Gastroesophageal sphincter (tissue), 3 donors: ENCODE measurements around the gene C1orf35.

Source experiments
- CTCF ChIP-seq, 4 experiments: fragments of 200-600 bp in 2 of 4; fragments of 450-650 bp in 2 of 4; sonication (generic) in 1 of 4; IDR thresholded peaks; one replicate each; pipeline ENCODE4 v1.5.1; 2017 to 2019; ENCODE audit warnings: antibody characterized with exemption in 4 of 4, mild to moderate bottlenecking in 2 of 4, moderate library complexity in 2 of 4
- POLR2A ChIP-seq, 2 donors: fragments of 450-650 bp; IDR thresholded peaks; one replicate each; pipeline ENCODE4 v1.6.1; 2017; ENCODE audit warnings: antibody characterized with exemption in 2 of 2, mild to moderate bottlenecking in 2 of 2, moderate library complexity in 1 of 2

DNA sequence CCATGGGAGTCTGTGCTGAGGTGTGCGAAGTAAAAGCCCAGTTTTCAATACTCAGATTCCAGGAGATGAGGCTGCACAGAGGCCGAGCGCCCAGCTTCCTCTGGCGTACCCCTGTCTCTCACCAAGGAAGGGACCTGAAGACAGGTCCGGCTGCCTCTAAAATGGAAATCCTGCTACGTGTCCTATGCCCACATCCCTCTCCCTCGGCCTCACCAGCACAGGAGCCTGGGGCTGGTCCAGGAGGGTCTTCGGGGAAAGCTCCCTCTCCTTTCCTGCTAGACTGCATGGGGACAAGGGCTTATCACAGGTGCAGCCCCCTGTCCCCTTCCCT is 5.6 kb upstream of the C1orf35 start:
- TF ChIP-seq CTCF (IDR thresholded peaks at IDR 0.05) (no peak), POLR2A (IDR thresholded peaks at IDR 0.05) (no peak)
